IPS-20b (cell line): ENCODE measurements around the gene FAM177B.
"Not testable (repeated sequence)": the region's sequence is repeated elsewhere in the genome, so short reads cannot be mapped to it uniquely, and the experiment has no call there.

Experiments used
- H3K27ac ChIP-seq: one replicate; pipeline ENCODE4 v1.5.1; 2013; ENCODE audit warnings: low read length
- H3K27me3 ChIP-seq: 2 replicates; pipeline ENCODE4 v1.6.1; 2013; ENCODE audit warnings: mild to moderate bottlenecking, low read length, inconsistent platforms; ENCODE audit not compliant: insufficient read depth
- H3K36me3 ChIP-seq: 2 replicates; pipeline ENCODE4 v1.6.1; 2013; ENCODE audit warnings: low read depth, mild to moderate bottlenecking, inconsistent platforms, low read length, moderate library complexity; ENCODE audit not compliant: insufficient read depth
- H3K4me1 ChIP-seq: 2 replicates; pipeline ENCODE4 v1.6.1; 2013; ENCODE audit warnings: mild to moderate bottlenecking, control low read depth, inconsistent platforms, low read length, moderate library complexity; ENCODE audit not compliant: insufficient read depth
- H3K4me3 ChIP-seq: 2 replicates; pipeline ENCODE4 v1.5.1; 2013; ENCODE audit warnings: mild to moderate bottlenecking, low read length, inconsistent platforms
- H3K9ac ChIP-seq: 2 replicates; pipeline ENCODE4 v1.6.1; 2013; ENCODE audit warnings: low read depth, mild to moderate bottlenecking, inconsistent platforms, low read length, moderate library complexity
- H3K9me3 ChIP-seq: 2 replicates; pipeline ENCODE4 v1.6.1; 2013; ENCODE audit warnings: mild to moderate bottlenecking, low read depth, low read length, inconsistent platforms; ENCODE audit not compliant: insufficient read depth

Gene FAM177B

GRCh38 chr1:222741630-222742457, 4.8 kb downstream of the FAM177B start:
- not testable (repeated sequence) for H3K4me3 ChIP-seq, H3K4me1 ChIP-seq, H3K36me3 ChIP-seq, H3K9ac ChIP-seq, H3K27ac ChIP-seq, H3K9me3 ChIP-seq, H3K27me3 ChIP-seq

- Histone ChIP-seq H3K9me3 (no peaks in the 10 kb centered on the region), H3K36me3 (no peaks in the 10 kb centered on the region), H3K27ac (no peak overlapping the region), H3K4me1 (no peaks in the 10 kb centered on the region), H3K4me3 (no peak overlapping the region), H3K9ac (no peak overlapping the region), H3K27me3 (no peaks in the 10 kb centered on the region; the same call in 1 of the 2 replicates)
Measured at GRCh38 chr1:222749927-222750326, 12.9 kb downstream of the FAM177B start.

GRCh38 chr1:222750651-222751050, 13.6 kb downstream of the FAM177B start:
- Histone ChIP-seq H3K4me1 (no peaks in the 10 kb centered on the region), H3K9ac (no peak overlapping the region), H3K27ac (no peak overlapping the region), H3K27me3 (no peaks in the 10 kb centered on the region; the same call in 1 of the 2 replicates), H3K36me3 (no peaks in the 10 kb centered on the region), H3K9me3 (no peaks in the 10 kb centered on the region), H3K4me3 (no peak overlapping the region)

- no peaks in the 10 kb centered on the region for H3K36me3 ChIP-seq
- H3K27ac ChIP-seq: no peak overlapping the region
- no peaks in the 10 kb centered on the region for H3K4me1 ChIP-seq
- H3K9ac ChIP-seq: no peak overlapping the region
- H3K9me3 ChIP-seq: no peaks in the 10 kb centered on the region
- no peaks in the 10 kb centered on the region; the same call in 1 of the 2 replicates for H3K27me3 ChIP-seq
- no peak overlapping the region for H3K4me3 ChIP-seq
Measured at GRCh38 chr1:222751255-222751654, 14.3 kb downstream of the FAM177B start.

GRCh38 chr1:222754366-222755139, 17.6 kb downstream of the FAM177B start:
- no peak overlapping the region for H3K4me3 ChIP-seq
- no peaks in the 10 kb centered on the region for H3K9me3 ChIP-seq
- H3K36me3 ChIP-seq: no peaks in the 10 kb centered on the region
- no peak overlapping the region for H3K9ac ChIP-seq
- H3K27ac ChIP-seq: no peak overlapping the region
- no peaks in the 10 kb centered on the region for H3K4me1 ChIP-seq
- no peaks in the 10 kb centered on the region; the same call in 1 of the 2 replicates for H3K27me3 ChIP-seq

GRCh38 chr1:222757646-222758268, 20.8 kb downstream of the FAM177B start:
- Histone ChIP-seq H3K27me3 (no peaks in the 10 kb centered on the region), H3K4me3 (no peak overlapping the region), H3K9me3 (no peaks in the 10 kb centered on the region), H3K4me1 (no peaks in the 10 kb centered on the region), H3K36me3 (no peaks in the 10 kb centered on the region), H3K27ac (no peak overlapping the region), H3K9ac (no peak overlapping the region)

GRCh38 chr1:222759451-222760035, 22.5 kb downstream of the FAM177B start:
- no peaks in the 10 kb centered on the region for H3K36me3 ChIP-seq
- H3K4me1 ChIP-seq: no peaks in the 10 kb centered on the region
- no peak overlapping the region for H3K9ac ChIP-seq
- H3K27ac ChIP-seq: no peak overlapping the region
- H3K27me3 ChIP-seq: no peaks in the 10 kb centered on the region
- H3K9me3 ChIP-seq: no peaks in the 10 kb centered on the region
- no peak overlapping the region for H3K4me3 ChIP-seq

- Histone ChIP-seq H3K27me3 (no peaks in the 10 kb centered on the region), H3K36me3 (no peaks in the 10 kb centered on the region), H3K4me1 (no peaks in the 10 kb centered on the region), H3K9ac (no peak overlapping the region), H3K9me3 (no peaks in the 10 kb centered on the region), H3K4me3 (no peak overlapping the region), H3K27ac (no peak overlapping the region)
Measured at GRCh38 chr1:222761083-222761482, 24.1 kb downstream of the FAM177B start.

- H3K27ac ChIP-seq, H3K4me3 ChIP-seq, H3K9me3 ChIP-seq, H3K4me1 ChIP-seq, H3K27me3 ChIP-seq, H3K9ac ChIP-seq, H3K36me3 ChIP-seq: not testable (repeated sequence)
Measured at GRCh38 chr1:222762178-222762577, 25.2 kb downstream of the FAM177B start.

GRCh38 chr1:222767152-222767571, 30.2 kb downstream of the FAM177B start:
- Histone ChIP-seq H3K4me3 (no peak overlapping the region), H3K9ac (no peak overlapping the region), H3K27ac (no peak overlapping the region), H3K4me1 (no peaks in the 10 kb centered on the region), H3K27me3 (no peaks in the 10 kb centered on the region), H3K9me3 (peaks cover 23% of the 10 kb centered on the region), H3K36me3 (no peaks in the 10 kb centered on the region)

GRCh38 chr1:222768592-222768991, 31.6 kb downstream of the FAM177B start:
- no peak overlapping the region for H3K4me3 ChIP-seq
- no peak overlapping the region for H3K27ac ChIP-seq
- no peaks in the 10 kb centered on the region for H3K27me3 ChIP-seq
- no peaks in the 10 kb centered on the region for H3K4me1 ChIP-seq
- H3K36me3 ChIP-seq: no peaks in the 10 kb centered on the region
- H3K9ac ChIP-seq: no peak overlapping the region
- peaks cover 23% of the 10 kb centered on the region for H3K9me3 ChIP-seq
